ENCODE data around the gene SLC26A11.
"Not testable (repeated sequence)": the region's sequence is repeated elsewhere in the genome, so short reads cannot be mapped to it uniquely, and the experiment has no call there.

The SLC26A11 gene

GRCh38 chr17:80287806-80288567 lies 67.8 kb downstream of the SLC26A11 start:
- FAIRE-seq: no peak

GRCh38 chr17:80289616-80290015 lies 69.4 kb downstream of the SLC26A11 start:
- no peak for FAIRE-seq

- FAIRE-seq: no peak
Observed at GRCh38 chr17:80290156-80290555, 69.9 kb downstream of the SLC26A11 start.

GRCh38 chr17:80291260-80291659 lies 71.0 kb downstream of the SLC26A11 start:
- no peak for FAIRE-seq

- no peak for FAIRE-seq
Observed at GRCh38 chr17:80291691-80292487, 71.7 kb downstream of the SLC26A11 start.

GRCh38 chr17:80292521-80292971 lies 72.3 kb downstream of the SLC26A11 start:
- no peak for FAIRE-seq

- FAIRE-seq: no peak
Observed at GRCh38 chr17:80294210-80294609, 74.0 kb downstream of the SLC26A11 start.

GRCh38 chr17:80294653-80295052 lies 74.4 kb downstream of the SLC26A11 start:
- no peak for FAIRE-seq

- no peak for FAIRE-seq
Observed at GRCh38 chr17:80295146-80295545, 74.9 kb downstream of the SLC26A11 start.

- FAIRE-seq: no peak
Observed at GRCh38 chr17:80295559-80295958, 75.3 kb downstream of the SLC26A11 start.

GRCh38 chr17:80296221-80296620 lies 76.0 kb downstream of the SLC26A11 start:
- no peak for FAIRE-seq

- FAIRE-seq: no peak
Observed at GRCh38 chr17:80297996-80298560, 77.9 kb downstream of the SLC26A11 start.

- FAIRE-seq: not testable (repeated sequence)
Observed at GRCh38 chr17:80299350-80300100, 79.3 kb downstream of the SLC26A11 start.

- FAIRE-seq: not testable (repeated sequence)
Observed at GRCh38 chr17:80300756-80301155, 80.5 kb downstream of the SLC26A11 start.

Data from colon (tissue), 2 donors.